IMR-90 (cell line): ENCODE measurements around the gene AAGAB. TPM values are rescaled to one million over a fixed set of nuclear protein-coding genes. Genes with fewer than 3 reads are reported as not detected.
A peak's percentile ranks its signal among the peaks of the same experiment; 100 is the strongest.

Experiments used
- ATAC-seq: fragments of 200-7000 bp; cut with Tn5 transposase; 2 replicates; pipeline ENCODE4 v1.9.1; 2020; ENCODE audit warnings: low read depth, mild to moderate bottlenecking, moderate library complexity
- BruUV-seq: library from RNA; stranded (reverse); fragments of 400-500 nt; replicated peaks from 2 replicates; lab custom pipeline; 2021; lab: Mats Ljungman, UMichigan
- CTCF ChIA-PET: fragments of 300-600 bp; formaldehyde crosslinking; extraction: SDS; loops from one replicate; lab custom pipeline; 2021; ENCODE audit warnings: antibody characterized with exemption; lab: Yijun Ruan, JAX
- POLR2A ChIA-PET: fragments of 300-600 bp; sonication (Branson Sonifier 250); formaldehyde crosslinking; loops from one replicate; lab custom pipeline; 2022; ENCODE audit warnings: antibody characterized with exemption; ENCODE audit not compliant: unreplicated experiment; lab: Charles Lee
- DNase-seq: peaks from one replicate; pipeline ENCODE4 v3.0.0; 2013
- H2AFZ ChIP-seq: replicated peaks from 2 replicates; pipeline ENCODE3; 2013; ENCODE audit warnings: low read length, mild to moderate bottlenecking; ENCODE audit not compliant: poor library complexity
- H2AK5ac ChIP-seq: 2 replicates; pipeline ENCODE4 v1.6.1; 2013; ENCODE audit warnings: low read depth, low read length, inconsistent platforms
- H2AK9ac ChIP-seq: replicated peaks from 2 replicates; pipeline ENCODE3; 2013; ENCODE audit warnings: mild to moderate bottlenecking, low read depth, low read length, moderate library complexity; ENCODE audit not compliant: poor library complexity
- H2BK120ac ChIP-seq: 2 replicates; pipeline ENCODE4 v1.6.1; 2013; ENCODE audit warnings: low read depth, low read length, inconsistent platforms
- H2BK15ac ChIP-seq: 3 replicates; pipeline ENCODE4 v1.6.1; 2013; ENCODE audit warnings: low read depth, low read length, inconsistent platforms
- H2BK20ac ChIP-seq: 2 replicates; pipeline ENCODE4 v1.6.1; 2013; ENCODE audit warnings: low read depth, mild to moderate bottlenecking, inconsistent platforms, low read length, moderate library complexity
- H2BK5ac ChIP-seq: 2 replicates; pipeline ENCODE4 v1.6.1; 2013; ENCODE audit warnings: mild to moderate bottlenecking, low read depth, low read length, inconsistent platforms; ENCODE audit not compliant: poor library complexity, severe bottlenecking
- H3K14ac ChIP-seq: replicated peaks from 2 replicates; pipeline ENCODE4 v1.6.1; 2013; ENCODE audit warnings: low read depth, low read length, inconsistent platforms
- H3K18ac ChIP-seq: 2 replicates; pipeline ENCODE4 v1.6.1; 2013; ENCODE audit warnings: low read depth, low read length, control low read depth
- H3K23ac ChIP-seq: 2 replicates; pipeline ENCODE4 v1.6.1; 2013; ENCODE audit warnings: low read depth, low read length, inconsistent platforms
- H3K27ac ChIP-seq: 2 replicates; pipeline ENCODE4 v1.5.1; 2013; ENCODE audit warnings: mild to moderate bottlenecking, control low read depth, low read length; ENCODE audit not compliant: insufficient read depth
- H3K27me3 ChIP-seq: 2 replicates; pipeline ENCODE4 v1.6.1; 2013; ENCODE audit warnings: low read length; ENCODE audit not compliant: control insufficient read depth, insufficient read depth
- H3K36me3 ChIP-seq: 2 replicates; pipeline ENCODE4 v1.6.1; 2013; ENCODE audit warnings: low read length, mixed read lengths; ENCODE audit not compliant: control insufficient read depth, insufficient read depth
- H3K4ac ChIP-seq: 2 replicates; pipeline ENCODE4 v1.6.1; 2013; ENCODE audit warnings: low read depth, low read length, inconsistent platforms
- H3K4me1 ChIP-seq: 2 replicates; pipeline ENCODE4 v1.6.1; 2013; ENCODE audit warnings: low read length, mixed read lengths; ENCODE audit not compliant: control insufficient read depth, insufficient read depth
- H3K4me2 ChIP-seq: 2 replicates; pipeline ENCODE4 v1.6.1; 2013; ENCODE audit warnings: low read depth, mild to moderate bottlenecking, control low read depth, low read length, moderate library complexity
- H3K4me3 ChIP-seq: 2 replicates; pipeline ENCODE4 v1.5.1; 2013; ENCODE audit warnings: low read depth, mild to moderate bottlenecking, control low read depth, low read length, moderate library complexity; ENCODE audit not compliant: insufficient read depth
- H3K56ac ChIP-seq: 2 replicates; pipeline ENCODE4 v1.6.1; 2013; ENCODE audit warnings: low read length, inconsistent platforms; ENCODE audit not compliant: insufficient read depth; ENCODE audit errors: extremely low read depth
- H3K79me1 ChIP-seq, 2 experiments: 2 replicates each; pipeline ENCODE4 v1.6.1; 2013; ENCODE audit warnings: low read length in 2 of 2, inconsistent platforms in 1 of 2, low read depth in 1 of 2
- H3K9ac ChIP-seq: 2 replicates; pipeline ENCODE4 v1.6.1; 2013; ENCODE audit warnings: low read depth, low read length, control low read depth
- H3K9me1 ChIP-seq: 2 replicates; pipeline ENCODE4 v1.6.1; 2013; ENCODE audit warnings: low read length, inconsistent platforms; ENCODE audit not compliant: insufficient read depth
- H3K9me3 ChIP-seq: 2 replicates; pipeline ENCODE4 v1.6.1; 2013; ENCODE audit warnings: low read length; ENCODE audit not compliant: control insufficient read depth, insufficient read depth
- H4K20me1 ChIP-seq: 2 replicates; pipeline ENCODE4 v1.6.1; 2013; ENCODE audit warnings: low read length, inconsistent platforms; ENCODE audit not compliant: insufficient read depth
- H4K5ac ChIP-seq: 2 replicates; pipeline ENCODE4 v1.6.1; 2013; ENCODE audit warnings: mild to moderate bottlenecking, low read depth, low read length, control low read depth
- H4K8ac ChIP-seq, 2 experiments: 2 replicates each; pipeline ENCODE4 v1.6.1; 2013; ENCODE audit warnings: low read depth in 2 of 2, low read length in 2 of 2, control low read depth in 1 of 2, inconsistent platforms in 1 of 2
- H4K91ac ChIP-seq: 2 replicates; pipeline ENCODE4 v1.6.1; 2013; ENCODE audit warnings: low read depth, low read length, inconsistent platforms; ENCODE audit not compliant: insufficient read depth
- BHLHE40 ChIP-seq: fragments of 150-350 bp; IDR thresholded peaks from 2 replicates; pipeline ENCODE4 v1.6.1; 2016; ENCODE audit warnings: mild to moderate bottlenecking, low read depth, low read length
- CHD1 ChIP-seq: IDR thresholded peaks from 2 replicates; pipeline ENCODE4 v1.6.1; 2012; ENCODE audit warnings: low read depth, low read length, improper control_type of control experiment
- CTCF ChIP-seq: conservative IDR thresholded peaks from 2 replicates; pipeline ENCODE4 v1.5.1; 2012; ENCODE audit warnings: mild to moderate bottlenecking, low read depth, low read length, improper control_type of control experiment
- MAZ ChIP-seq: IDR thresholded peaks from 2 replicates; pipeline ENCODE4 v1.6.1; 2012; ENCODE audit warnings: low read depth, mild to moderate bottlenecking, low read length, improper control_type of control experiment, moderate library complexity, borderline replicate concordance
- MXI1 ChIP-seq: IDR thresholded peaks from 2 replicates; pipeline ENCODE4 v1.6.1; 2012; ENCODE audit warnings: low read depth, mild to moderate bottlenecking, low read length, moderate library complexity, borderline replicate concordance
- NFE2L2 ChIP-seq: fragments of 150-350 bp; IDR thresholded peaks from 2 replicates; pipeline ENCODE4 v1.6.1; 2016; ENCODE audit warnings: low read depth, mild to moderate bottlenecking, low read length
- RAD21 ChIP-seq: IDR thresholded peaks from 2 replicates; pipeline ENCODE4 v1.6.1; 2012; ENCODE audit warnings: low read length, improper control_type of control experiment
- RCOR1 ChIP-seq: IDR thresholded peaks from 2 replicates; pipeline ENCODE4 v1.6.1; 2012; ENCODE audit warnings: mild to moderate bottlenecking, low read length, improper control_type of control experiment; ENCODE audit not compliant: insufficient replicate concordance
- RFX5 ChIP-seq: IDR thresholded peaks from 2 replicates; pipeline ENCODE4 v1.8.0; 2012; ENCODE audit warnings: low read depth, mild to moderate bottlenecking, low read length, moderate library complexity
- SMC3 ChIP-seq: fragments of 150-350 bp; IDR thresholded peaks from 2 replicates; pipeline ENCODE4 v1.6.1; 2016; ENCODE audit warnings: low read depth, mild to moderate bottlenecking, antibody characterized with exemption, low read length, moderate library complexity
- USF2 ChIP-seq: fragments of 150-350 bp; IDR thresholded peaks from 2 replicates; pipeline ENCODE4 v1.6.1; 2017; ENCODE audit warnings: mild to moderate bottlenecking, antibody characterized with exemption, low read length, low read depth
- WGBS, 2 experiments: methylation state at CpG; one replicate each; pipeline versions ENCODE4 v1.1.5 to v1.1.7; 2013; ENCODE audit warnings: missing lambda C conversion rate in 2 of 2; ENCODE audit not compliant: insufficient read length in 1 of 2; ENCODE audit errors: extremely low coverage in 2 of 2; 5-methylcytosine and 5-hydroxymethylcytosine counted together
- dilution Hi-C: fragments of 300-500 bp; cut with HindIII; formaldehyde crosslinking; loops from one replicate; pipeline ENCODE4 v1.14.3; 2018; ENCODE audit warnings: low sequenced_read_pairs; ENCODE audit not compliant: unreplicated experiment
- in situ Hi-C: fragments of 300-500 bp; cut with MboI; formaldehyde crosslinking; loops from 3 replicates; pipeline ENCODE4 v1.14.3; 2019; ENCODE audit warnings: low sequenced_read_pairs, inconsistent platforms, mixed read lengths
- intact Hi-C: fragments of 100-400 bp; cut with micrococcal nuclease; formaldehyde crosslinking; loops from 2 replicates; pipeline ENCODE4 v1.10.0; 2022
- polyA plus RNA-seq, 3 experiments: library from polyadenylated mRNA; depleted of rRNA; stranded (reverse); fragments of >200 nt; gene quantifications; 2 replicates each; pipeline ENCODE4 v1.2.3, GENCODE V29; 2012; ENCODE audit warnings: low replicate concordance in 1 of 3
- total RNA-seq: library from RNA; depleted of rRNA; stranded (reverse); fragments of >200 nt; gene quantifications from 2 replicates; pipeline ENCODE4 v1.2.3, GENCODE V29; 2012
- TF ChIP-seq, protein P1 (sequence below): fragments of 150-350 bp; IDR thresholded peaks from 2 replicates; pipeline ENCODE4 v1.6.1; 2016; ENCODE audit warnings: low read depth, mild to moderate bottlenecking, low read length, moderate library complexity, borderline replicate concordance

Gene AAGAB
- total and polyA plus RNA-seq, 2 of the 4 experiments (the other 2 are of a cell fraction), result 26.1 to 69.7 TPM

DNA sequence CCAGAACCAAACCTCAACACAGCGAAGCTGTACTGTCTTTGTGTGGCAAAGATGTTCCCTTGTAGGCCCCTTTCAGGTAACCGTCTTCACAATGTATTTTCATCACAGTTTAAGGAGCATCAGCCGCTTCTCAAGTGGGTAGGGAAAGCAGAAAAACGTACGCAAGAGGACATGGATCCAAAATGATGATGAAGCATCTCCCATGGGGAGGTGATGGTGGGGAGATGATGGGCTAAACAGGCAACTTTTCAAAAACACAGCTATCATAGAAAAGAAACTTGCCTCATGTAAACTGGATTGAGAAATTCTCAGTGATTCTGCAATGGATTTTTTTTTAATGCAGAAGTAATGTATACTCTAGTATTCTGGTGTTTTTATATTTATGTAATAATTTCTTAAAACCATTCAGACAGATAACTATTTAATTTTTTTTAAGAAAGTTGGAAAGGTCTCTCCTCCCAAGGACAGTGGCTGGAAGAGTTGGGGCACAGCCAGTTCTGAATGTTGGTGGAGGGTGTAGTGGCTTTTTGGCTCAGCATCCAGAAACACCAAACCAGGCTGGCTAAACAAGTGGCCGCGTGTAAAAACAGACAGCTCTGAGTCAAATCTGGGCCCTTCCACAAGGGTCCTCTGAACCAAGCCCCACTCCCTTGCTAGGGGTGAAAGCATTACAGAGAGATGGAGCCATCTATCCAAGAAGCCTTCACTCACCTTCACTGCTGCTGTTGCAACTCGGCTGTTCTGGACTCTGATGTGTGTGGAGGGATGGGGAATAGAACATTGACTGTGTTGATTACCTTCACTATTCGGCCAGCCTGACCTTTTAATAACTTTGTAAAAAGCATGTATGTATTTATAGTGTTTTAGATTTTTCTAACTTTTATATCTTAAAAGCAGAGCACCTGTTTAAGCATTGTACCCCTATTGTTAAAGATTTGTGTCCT is 60.0 kb downstream of the AAGAB start:
- intact Hi-C loops (loop anchor here (5.0 kb wide), 1 partner anchor 643 kb away; no protein-coding TSS in a partner anchor), dilution Hi-C loops (no loop called here), in situ Hi-C loops (loop anchor here (10.0 kb wide), 1 partner anchor 250 kb away; no protein-coding TSS in a partner anchor)
- Histone ChIP-seq H3K56ac (no peak overlapping the region), H3K18ac (peak overlapping the region; percentile 49), H3K4me2 (no peak overlapping the region), H3K36me3 (peaks cover 50% of the 10 kb centered on the region), H2AK5ac (peak overlapping the region; percentile 20), H4K5ac (peak overlapping the region; percentile 31; the same call in 1 of the 2 replicates), H3K14ac (peak overlapping the region; percentile 26; the same call in 1 of the 2 replicates), H3K23ac (peak overlapping the region; percentile 22; the same call in 1 of the 2 replicates), H3K4me3 (no peak overlapping the region), H2BK120ac (no peak overlapping the region), H2AFZ (no peak overlapping the region), H3K4me1 (peaks cover 33% of the 10 kb centered on the region), H3K27ac (peak overlapping the region; percentile 67; the same call in 1 of the 2 replicates), H2BK15ac (peak overlapping the region; percentile 23; the same call in 1 of the 3 replicates), H4K20me1 (peaks cover 15% of the 10 kb centered on the region; the same call in 1 of the 2 replicates), H4K91ac (peak overlapping the region; percentile 11), H3K79me1 (peaks cover 10 to 62% of the 10 kb centered on the region in 2 experiments), H3K9ac (no peak overlapping the region), H3K9me1 (peaks cover 53% of the 10 kb centered on the region), H4K8ac (peak overlapping the region in 1 of 2 experiments; percentile 56; a peak in 1 of 4 replicates), H3K9me3 (no peaks in the 10 kb centered on the region), H2BK20ac (peak overlapping the region; percentile 30; the same call in 1 of the 2 replicates), H3K4ac (peak overlapping the region; percentile 55), H3K27me3 (no peaks in the 10 kb centered on the region), H2AK9ac (peak overlapping the region; percentile 1), H2BK5ac (peak overlapping the region; percentile 42)
- WGBS, 2 experiments, result no CpG with 5 or more reads among the region's 9 CpGs
- CTCF ChIA-PET, result no interaction called here
- ATAC-seq (no peak), DNase-seq (no peak)
- no TSS peak for BruUV-seq
- POLR2A ChIA-PET, result no interaction called here
- TF ChIP-seq CHD1 (no peak), MAZ (no peak), RAD21 (no peak), NFE2L2 (no peak), RCOR1 (no peak), RFX5 (no peak), CTCF (no peak), MXI1 (no peak), SMC3 (no peak), USF2 (no peak), BHLHE40 (no peak)
- TF ChIP-seq, protein P1, sequence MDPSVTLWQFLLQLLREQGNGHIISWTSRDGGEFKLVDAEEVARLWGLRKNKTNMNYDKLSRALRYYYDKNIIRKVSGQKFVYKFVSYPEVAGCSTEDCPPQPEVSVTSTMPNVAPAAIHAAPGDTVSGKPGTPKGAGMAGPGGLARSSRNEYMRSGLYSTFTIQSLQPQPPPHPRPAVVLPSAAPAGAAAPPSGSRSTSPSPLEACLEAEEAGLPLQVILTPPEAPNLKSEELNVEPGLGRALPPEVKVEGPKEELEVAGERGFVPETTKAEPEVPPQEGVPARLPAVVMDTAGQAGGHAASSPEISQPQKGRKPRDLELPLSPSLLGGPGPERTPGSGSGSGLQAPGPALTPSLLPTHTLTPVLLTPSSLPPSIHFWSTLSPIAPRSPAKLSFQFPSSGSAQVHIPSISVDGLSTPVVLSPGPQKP, result no peak
